ENCODE measurements around the gene KCNQ1.

The KCNQ1 gene

DNA sequence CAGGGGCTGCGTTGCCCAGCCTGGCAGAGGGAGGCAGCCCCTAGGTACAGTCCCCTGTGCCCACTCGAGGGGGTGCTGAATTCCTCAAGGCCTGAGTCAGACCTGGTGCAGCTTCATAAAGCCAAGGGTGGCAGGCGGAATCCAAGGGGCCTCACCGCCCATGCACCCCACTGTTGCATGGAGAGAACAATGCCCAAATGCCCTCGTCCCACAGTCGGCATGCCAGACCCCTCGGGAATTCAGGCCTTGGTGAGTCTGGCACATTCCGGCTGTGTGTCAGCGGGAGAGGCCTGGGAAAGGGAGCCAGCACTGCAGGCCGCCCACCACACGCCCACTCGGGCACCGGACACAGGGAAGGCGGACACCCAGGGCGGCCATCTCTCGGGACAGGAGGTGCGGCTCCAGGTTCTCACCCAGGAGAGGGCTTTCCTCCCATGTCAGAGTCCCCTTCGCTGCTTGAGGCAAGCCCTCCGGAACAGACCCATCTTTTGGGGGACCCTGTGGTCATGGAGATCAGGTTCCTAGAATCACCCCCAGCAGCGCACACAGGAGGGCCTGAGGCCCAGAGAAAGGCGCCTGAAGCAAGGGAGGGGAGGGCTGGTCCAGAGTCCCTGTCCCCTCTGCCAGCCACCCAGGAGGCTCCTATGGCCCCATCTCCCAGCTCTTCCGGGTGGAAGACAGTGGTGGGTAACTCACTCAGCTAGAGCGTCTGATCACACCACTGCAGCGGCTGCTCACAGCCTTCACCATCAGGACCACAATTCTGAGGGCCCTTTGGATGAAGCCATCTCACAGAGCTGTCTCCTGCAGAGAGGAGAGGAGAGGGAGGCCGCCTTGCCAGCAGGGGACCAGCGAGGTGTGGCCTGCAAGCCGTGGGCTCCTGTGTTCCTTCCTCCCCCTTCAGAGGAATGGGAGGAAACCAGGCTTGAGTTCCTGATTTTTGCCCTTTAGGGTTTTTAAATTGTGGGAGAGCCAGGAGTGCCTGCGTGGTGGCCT lies 286.6 kb downstream of the KCNQ1 start:
- no peak for DNase-seq (ENCODE audit: low read depth)

GRCh38 chr11:2732261-2732939 lies 287.6 kb downstream of the KCNQ1 start:
- DNase-seq (ENCODE audit: low read depth) = no peak

- DNase-seq (ENCODE audit: low read depth) = no peak
Observed at GRCh38 chr11:2732940-2733628, 288.3 kb downstream of the KCNQ1 start.

GRCh38 chr11:2734181-2735052 lies 289.6 kb downstream of the KCNQ1 start:
- no peak for DNase-seq (ENCODE audit: low read depth)

DNA sequence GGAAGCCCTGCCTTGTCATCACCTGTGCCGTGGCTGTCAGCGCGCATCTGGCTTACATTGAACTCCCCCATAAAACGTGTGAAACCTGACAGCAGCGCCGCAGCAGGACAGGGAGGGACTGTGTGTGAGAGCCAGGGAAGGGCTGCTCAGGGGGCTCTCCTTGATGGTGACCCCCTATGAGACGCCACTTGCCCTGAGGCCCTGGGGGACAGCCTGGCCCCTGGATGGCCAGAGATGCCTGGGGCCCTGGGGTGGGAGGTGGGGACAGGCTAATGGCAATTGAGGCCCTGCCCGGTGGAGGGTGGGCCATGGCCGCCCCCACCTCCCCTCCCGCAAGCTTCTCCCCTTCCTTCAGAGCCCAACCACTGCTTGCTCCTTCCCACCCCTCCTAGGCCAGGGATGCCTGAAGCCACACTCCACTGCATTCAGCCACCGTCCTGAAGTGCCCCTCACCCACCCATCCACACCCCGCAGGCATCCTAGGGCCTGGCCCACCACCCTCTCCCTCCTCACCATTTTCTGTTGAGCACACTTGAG lies 290.3 kb downstream of the KCNQ1 start:
- no peak for DNase-seq (ENCODE audit: low read depth)

GRCh38 chr11:2736577-2737225 lies 291.9 kb downstream of the KCNQ1 start:
- no peak for DNase-seq (ENCODE audit: low read depth)

GRCh38 chr11:2737226-2737590 lies 292.4 kb downstream of the KCNQ1 start:
- DNase-seq (ENCODE audit: low read depth) = no peak

- DNase-seq (ENCODE audit: low read depth) = no peak
Observed at GRCh38 chr11:2737866-2738265, 293.1 kb downstream of the KCNQ1 start.

DNA sequence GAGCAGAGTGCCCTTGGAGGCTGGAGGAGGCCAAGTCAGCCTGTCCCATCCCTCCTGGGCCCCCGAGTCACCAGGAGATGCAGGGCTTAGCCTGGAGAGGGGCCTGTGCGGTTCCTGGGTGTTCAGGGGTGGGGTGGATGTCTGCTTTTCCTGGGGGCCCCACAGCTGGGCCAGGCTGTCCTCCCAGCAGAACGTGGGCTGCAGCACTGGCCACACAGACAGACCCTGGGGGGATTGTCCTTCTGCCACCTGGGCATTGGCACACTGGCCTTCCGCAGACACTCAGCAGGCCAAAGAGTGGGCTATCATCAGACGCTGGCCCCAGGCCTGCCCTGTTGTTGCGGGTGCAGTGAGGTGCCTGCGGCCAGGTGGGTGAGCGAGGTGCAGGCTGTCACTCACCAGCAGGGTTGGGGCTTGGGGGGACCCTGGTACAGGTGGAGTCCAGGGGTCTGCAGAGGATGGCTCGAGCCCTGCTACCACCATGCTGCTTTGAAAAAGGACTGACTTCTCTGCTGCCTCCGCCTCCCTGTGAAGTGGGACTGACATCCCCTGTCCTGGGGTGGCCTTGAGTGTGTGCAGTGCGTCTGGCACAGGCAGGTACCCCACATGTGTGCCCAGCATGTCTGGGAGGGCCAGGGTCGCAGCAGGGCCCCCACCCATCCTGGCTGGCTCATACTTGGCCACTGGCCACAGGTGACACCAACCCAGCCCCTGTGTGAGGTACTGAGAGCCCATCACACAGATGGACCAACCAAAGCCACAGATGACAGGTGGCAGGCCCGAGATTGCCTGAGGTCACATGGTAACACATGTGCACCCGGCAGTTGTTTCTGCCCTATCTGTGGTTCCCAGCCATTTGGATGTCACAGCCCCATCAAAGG lies 294.0 kb downstream of the KCNQ1 start:
- no peak for DNase-seq (ENCODE audit: low read depth)

- DNase-seq (ENCODE audit: low read depth) = no peak
Observed at GRCh38 chr11:2739531-2740274, 294.9 kb downstream of the KCNQ1 start.

- DNase-seq (ENCODE audit: low read depth) = no peak
Observed at GRCh38 chr11:2740275-2740940, 295.6 kb downstream of the KCNQ1 start.

DNA sequence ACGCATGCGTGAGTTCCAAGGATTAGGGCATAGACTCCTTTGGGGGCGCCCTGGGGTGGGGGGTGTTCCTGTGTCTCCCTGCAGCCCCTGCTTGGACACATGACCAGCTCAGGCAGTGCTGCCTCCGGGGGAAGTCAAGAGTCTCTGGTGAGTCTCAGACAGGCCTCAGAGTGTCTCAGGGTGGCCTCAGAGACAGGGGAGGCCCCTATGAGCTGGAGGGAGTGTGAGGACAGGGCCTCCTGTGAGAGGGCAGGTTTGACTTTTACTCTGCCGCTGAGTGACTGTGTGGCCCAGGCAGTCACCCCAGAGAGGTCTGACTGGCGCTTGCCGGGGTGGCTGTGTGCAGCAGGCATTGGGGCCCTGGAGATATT lies 296.2 kb downstream of the KCNQ1 start:
- DNase-seq (ENCODE audit: low read depth) = no peak

DNA sequence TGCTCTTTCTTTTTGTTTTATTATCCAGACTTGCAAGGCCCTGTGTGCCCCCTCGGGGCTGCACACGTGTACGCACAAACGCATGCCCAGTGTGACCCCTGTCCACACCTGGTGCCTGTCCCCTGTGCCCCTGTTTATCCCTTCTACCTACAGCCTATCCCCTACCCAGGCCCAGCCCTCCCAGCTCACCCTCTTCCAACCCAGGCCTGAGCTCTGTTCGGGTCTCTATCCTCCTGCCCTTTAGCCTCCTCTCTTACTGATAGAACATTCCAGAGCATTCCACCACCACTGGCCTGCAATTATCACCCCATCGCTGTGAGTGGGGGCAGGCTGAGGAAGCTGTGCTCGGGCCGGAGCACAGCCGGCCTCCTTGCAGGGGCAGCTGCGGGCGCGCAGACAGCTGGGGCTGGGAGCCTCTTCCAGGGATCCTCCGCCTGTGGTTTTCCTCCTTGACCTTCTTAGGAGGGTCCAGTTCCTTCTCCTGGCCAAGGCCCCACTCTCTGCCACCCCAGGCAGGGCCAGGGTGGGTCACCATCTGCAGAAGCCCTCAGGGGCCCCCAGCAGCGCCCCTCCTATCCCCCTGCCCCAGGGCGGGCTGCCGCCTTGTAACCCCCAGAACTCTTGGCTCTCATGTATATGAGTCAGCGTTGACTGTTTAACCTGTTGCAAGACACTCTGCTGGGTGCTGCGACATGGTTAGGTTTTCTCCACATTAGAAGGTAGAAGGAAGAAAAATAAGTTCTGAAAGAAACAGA lies 296.7 kb downstream of the KCNQ1 start:
- DNase-seq (ENCODE audit: low read depth) = no peak

DNA sequence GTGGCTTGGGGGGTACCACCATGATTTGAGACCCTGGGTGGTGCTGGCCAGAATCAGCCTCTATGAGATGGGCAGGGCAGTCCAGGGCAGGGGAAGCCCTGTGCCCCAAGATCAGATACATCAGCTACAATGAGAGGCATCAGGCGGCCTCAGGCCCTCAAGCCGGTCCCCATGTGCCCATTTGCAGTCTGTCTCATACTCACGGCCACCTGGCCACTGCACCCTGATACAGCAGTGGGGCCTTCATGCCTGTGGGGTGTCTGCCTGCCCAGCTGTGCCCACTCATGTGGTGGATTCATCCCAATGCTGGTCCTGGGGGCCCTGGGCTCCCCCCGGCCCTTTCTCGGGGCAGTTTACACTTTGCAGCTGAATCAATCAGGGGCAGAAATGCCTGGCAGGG lies 297.4 kb downstream of the KCNQ1 start:
- no peak for DNase-seq (ENCODE audit: low read depth)

- no peak for DNase-seq (ENCODE audit: low read depth)
Observed at GRCh38 chr11:2742611-2743426, 298.0 kb downstream of the KCNQ1 start.

DNA sequence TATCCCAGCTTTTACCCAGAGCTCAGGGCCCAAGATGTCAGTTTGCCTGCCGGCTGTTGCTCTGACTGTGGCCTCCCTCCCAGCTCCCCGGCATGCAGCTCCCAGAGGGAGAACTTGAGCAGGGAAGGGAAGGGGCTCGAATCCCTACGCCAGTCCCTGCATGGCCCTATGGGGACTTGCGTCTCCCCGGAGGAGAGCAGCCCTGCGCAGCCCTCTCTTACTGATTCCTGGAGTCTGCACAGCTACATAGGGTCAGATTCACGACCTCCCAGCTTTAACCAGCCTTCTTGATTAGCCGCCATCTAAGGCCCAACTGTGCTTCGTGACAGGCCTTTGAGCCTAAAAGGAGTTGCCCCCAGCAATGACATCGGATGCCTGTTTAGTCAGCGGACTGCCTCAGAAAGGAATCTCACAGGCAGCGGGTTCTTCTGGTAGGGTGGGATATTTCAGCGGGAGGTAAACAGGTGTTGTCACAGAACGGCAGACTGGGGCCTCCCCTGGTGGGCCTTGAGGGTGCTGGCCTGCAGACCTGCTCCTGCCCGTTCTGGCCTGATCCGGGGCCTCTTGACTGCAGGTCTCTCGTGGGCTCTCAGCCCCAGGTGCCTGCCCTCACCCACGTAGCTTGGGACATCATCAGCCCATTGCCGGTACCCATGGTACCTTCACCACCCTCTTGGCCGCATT lies 298.8 kb downstream of the KCNQ1 start:
- no peak for DNase-seq (ENCODE audit: low read depth)

Measured in activated T-helper 1 cell treated with Interleukin-2 at 50 U/mL for 16 hours (primary cell).